Measurements from ENCODE around the gene CD4. TPM values are rescaled to one million over a fixed set of nuclear protein-coding genes. Genes with fewer than 3 reads are reported as not detected.

CD4 gene
- polyA plus RNA-seq, 1 of the 3 experiments (the other 2 are of a cell fraction) = 0.02 TPM

DNA sequence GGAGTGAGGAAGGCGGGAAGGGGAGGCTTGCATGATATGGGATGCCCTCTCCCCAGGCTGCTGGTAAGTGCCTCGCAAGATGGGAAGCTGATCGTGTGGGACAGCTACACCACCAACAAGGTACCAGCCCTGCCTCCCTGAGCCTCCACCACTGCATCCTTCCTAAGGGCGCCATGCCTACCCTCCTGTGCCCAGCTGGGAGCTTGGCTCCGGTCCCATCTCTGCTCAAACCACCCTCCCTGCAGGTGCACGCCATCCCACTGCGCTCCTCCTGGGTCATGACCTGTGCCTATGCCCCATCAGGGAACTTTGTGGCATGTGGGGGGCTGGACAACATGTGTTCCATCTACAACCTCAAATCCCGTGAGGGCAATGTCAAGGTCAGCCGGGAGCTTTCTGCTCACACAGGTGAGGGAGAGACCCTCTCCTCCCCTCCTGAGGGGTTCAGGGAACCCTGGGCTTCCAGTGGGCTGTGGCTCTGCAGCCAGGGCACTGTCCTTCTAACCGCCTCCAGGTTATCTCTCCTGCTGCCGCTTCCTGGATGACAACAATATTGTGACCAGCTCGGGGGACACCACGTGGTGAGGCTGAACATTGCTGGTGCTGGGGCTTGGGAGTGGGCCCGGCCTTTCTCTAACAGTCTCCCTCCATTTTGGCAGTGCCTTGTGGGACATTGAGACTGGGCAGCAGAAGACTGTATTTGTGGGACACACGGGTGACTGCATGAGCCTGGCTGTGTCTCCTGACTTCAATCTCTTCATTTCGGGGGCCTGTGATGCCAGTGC, 54.0 kb downstream of the CD4 start:
- H3K79me2 ChIP-seq (ENCODE audit: insufficient read depth) = peaks cover 10% of the 10 kb centered on the region; the same call in 1 of the 2 replicates
- CTCF ChIA-PET = interaction anchor here (1.3 to 19.4 kb wide), 7 partner anchors 13 to 90 kb away, joined by 3 to 225 read pairs (median 7); partner anchors contain the start of genes MLF2, P3H3, SPSB2 and TPI1
- peaks cover 30 to 61% of the 10 kb centered on the region in 2 experiments for H3K36me3 ChIP-seq (replicated peaks in 1 of 2; ENCODE audit: control insufficient read depth in 1 of 2, insufficient read depth in 2 of 2, low read length in 1 of 2)
- no peak overlapping the region for H3K27ac ChIP-seq (ENCODE audit: low read depth in 2 of 2, low read length in 1 of 2)
- no peaks in the 10 kb centered on the region for H3K9me2 ChIP-seq
- DNase-seq = peak; percentile 53
- H3K4me1 ChIP-seq (ENCODE audit: control insufficient read depth in 1 of 2, insufficient read depth in 2 of 2, low read depth in 1 of 2, low read length in 1 of 2) = no peaks in the 10 kb centered on the region
- no peak for TF ChIP-seq GABPA (IDR thresholded peaks at IDR 0.05; ENCODE audit: low read depth)
- TF ChIP-seq CHD2 (IDR thresholded peaks at IDR 0.05; ENCODE audit: low read length, partially characterized antibody) = no peak
- TF ChIP-seq, protein P1, sequence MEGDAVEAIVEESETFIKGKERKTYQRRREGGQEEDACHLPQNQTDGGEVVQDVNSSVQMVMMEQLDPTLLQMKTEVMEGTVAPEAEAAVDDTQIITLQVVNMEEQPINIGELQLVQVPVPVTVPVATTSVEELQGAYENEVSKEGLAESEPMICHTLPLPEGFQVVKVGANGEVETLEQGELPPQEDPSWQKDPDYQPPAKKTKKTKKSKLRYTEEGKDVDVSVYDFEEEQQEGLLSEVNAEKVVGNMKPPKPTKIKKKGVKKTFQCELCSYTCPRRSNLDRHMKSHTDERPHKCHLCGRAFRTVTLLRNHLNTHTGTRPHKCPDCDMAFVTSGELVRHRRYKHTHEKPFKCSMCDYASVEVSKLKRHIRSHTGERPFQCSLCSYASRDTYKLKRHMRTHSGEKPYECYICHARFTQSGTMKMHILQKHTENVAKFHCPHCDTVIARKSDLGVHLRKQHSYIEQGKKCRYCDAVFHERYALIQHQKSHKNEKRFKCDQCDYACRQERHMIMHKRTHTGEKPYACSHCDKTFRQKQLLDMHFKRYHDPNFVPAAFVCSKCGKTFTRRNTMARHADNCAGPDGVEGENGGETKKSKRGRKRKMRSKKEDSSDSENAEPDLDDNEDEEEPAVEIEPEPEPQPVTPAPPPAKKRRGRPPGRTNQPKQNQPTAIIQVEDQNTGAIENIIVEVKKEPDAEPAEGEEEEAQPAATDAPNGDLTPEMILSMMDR (IDR thresholded peaks at IDR 0.05) = no peak
- no peak for TF ChIP-seq RAD21 (IDR thresholded peaks at IDR 0.05; ENCODE audit: low read length)
- no peak overlapping the region for H2AFZ ChIP-seq (ENCODE audit: low read depth)
- no peak overlapping the region for H3K4me3 ChIP-seq (ENCODE audit: low read depth in 2 of 2, low read length in 1 of 2)
- H3K4me2 ChIP-seq = no peak overlapping the region
- POLR2A ChIA-PET = interaction anchor here (0.7 to 4.2 kb wide), 2 partner anchors 9 to 48 kb away, joined by 3 to 22 read pairs; partner anchors contain the start of genes CDCA3 and USP5
- peaks cover 11% of the 10 kb centered on the region for H3F3A ChIP-seq (replicated peaks; ENCODE audit: insufficient read depth)
- H3K9ac ChIP-seq = no peak overlapping the region
- H4K20me1 ChIP-seq (ENCODE audit: insufficient read depth) = no peaks in the 10 kb centered on the region
- 87% methylated on average over 11 of the region's 16 CpGs for WGBS (ENCODE audit: low lambda C conversion rate)
- no peaks in the 10 kb centered on the region for H3K9me3 ChIP-seq
- H3K27me3 ChIP-seq (ENCODE audit: insufficient read depth) = no peaks in the 10 kb centered on the region

DNA sequence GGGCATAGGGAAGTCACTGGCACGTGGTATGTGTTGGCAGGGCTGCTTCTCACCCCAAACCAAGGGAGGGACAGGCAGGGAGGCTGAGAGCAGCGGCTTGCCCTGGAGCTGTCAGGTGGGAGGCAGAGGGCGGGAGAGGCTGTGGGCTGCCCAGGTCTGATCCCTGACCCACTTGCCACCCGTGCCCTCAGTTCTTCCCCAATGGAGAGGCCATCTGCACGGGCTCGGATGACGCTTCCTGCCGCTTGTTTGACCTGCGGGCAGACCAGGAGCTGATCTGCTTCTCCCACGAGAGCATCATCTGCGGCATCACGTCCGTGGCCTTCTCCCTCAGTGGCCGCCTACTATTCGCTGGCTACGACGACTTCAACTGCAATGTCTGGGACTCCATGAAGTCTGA, 56.1 kb downstream of the CD4 start:
- Histone ChIP-seq H3K9me2 (no peaks in the 10 kb centered on the region), H3K36me3 (replicated peaks in 1 of 2; ENCODE audit: control insufficient read depth in 1 of 2, insufficient read depth in 2 of 2, low read length in 1 of 2) (peaks cover 36 to 50% of the 10 kb centered on the region in 2 experiments), H3K27me3 (ENCODE audit: insufficient read depth) (no peaks in the 10 kb centered on the region), H3F3A (replicated peaks; ENCODE audit: insufficient read depth) (peaks cover 13% of the 10 kb centered on the region), H3K9ac (no peak overlapping the region), H3K27ac (ENCODE audit: low read depth in 2 of 2, low read length in 1 of 2) (no peak overlapping the region), H3K4me3 (ENCODE audit: low read depth in 2 of 2, low read length in 1 of 2) (no peak overlapping the region), H3K4me2 (no peak overlapping the region), H3K9me3 (no peaks in the 10 kb centered on the region), H4K20me1 (ENCODE audit: insufficient read depth) (no peaks in the 10 kb centered on the region), H2AFZ (ENCODE audit: low read depth) (no peak overlapping the region), H3K79me2 (ENCODE audit: insufficient read depth) (peaks cover 31% of the 10 kb centered on the region), H3K4me1 (ENCODE audit: control insufficient read depth in 1 of 2, insufficient read depth in 2 of 2, low read depth in 1 of 2, low read length in 1 of 2) (peaks cover 0 to 1% of the 10 kb centered on the region in 2 experiments; a peak in 1 of 4 replicates)
- no peak for DNase-seq
- ChIA-PET CTCF (interaction anchor here (1.7 to 19.4 kb wide), 2 partner anchors 15 to 24 kb away, joined by 6 to 225 read pairs; partner anchors contain the start of gene P3H3), POLR2A (no interaction called here)
- WGBS (ENCODE audit: low lambda C conversion rate) = 91% methylated on average over 17 of the region's 17 CpGs
- TF ChIP-seq, protein P2, sequence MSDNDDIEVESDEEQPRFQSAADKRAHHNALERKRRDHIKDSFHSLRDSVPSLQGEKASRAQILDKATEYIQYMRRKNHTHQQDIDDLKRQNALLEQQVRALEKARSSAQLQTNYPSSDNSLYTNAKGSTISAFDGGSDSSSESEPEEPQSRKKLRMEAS (IDR thresholded peaks at IDR 0.05; ENCODE audit: low read depth) = no peak
- no peak for TF ChIP-seq CHD2 (IDR thresholded peaks at IDR 0.05; ENCODE audit: low read length, partially characterized antibody)
- TF ChIP-seq TEAD4 (IDR thresholded peaks at IDR 0.05; ENCODE audit: borderline replicate concordance, insufficient read depth) = no peak
- TF ChIP-seq TCF12 (IDR thresholded peaks at IDR 0.05) = no peak
- TF ChIP-seq MXI1 (IDR thresholded peaks at IDR 0.05; ENCODE audit: low read depth, low read length) = no peak
- no peak for TF ChIP-seq FOXJ3 (CRISPR knock-in tag; IDR thresholded peaks at IDR 0.05)
- no peak for TF ChIP-seq SIN3A (IDR thresholded peaks at IDR 0.05; ENCODE audit: borderline replicate concordance, low read depth, low read length)
- no peak for TF ChIP-seq NFIC (IDR thresholded peaks at IDR 0.05; ENCODE audit: borderline replicate concordance)
- TF ChIP-seq EZH2phosphoT487 (IDR thresholded peaks at IDR 0.05; ENCODE audit: borderline replicate concordance, low read depth) = no peak
- TF ChIP-seq POLR2AphosphoS5 (IDR thresholded peaks at IDR 0.05; ENCODE audit: low read depth, low read length) = no peak
- no peak for TF ChIP-seq FOSL2 (IDR thresholded peaks at IDR 0.05; ENCODE audit: borderline replicate concordance, low read depth)
- no peak for TF ChIP-seq GABPA (IDR thresholded peaks at IDR 0.05; ENCODE audit: low read depth)
